ENCODE data around the gene PLPP4.

PLPP4 gene

GRCh38 chr10:120527691-120528090 lies 70.7 kb downstream of the PLPP4 start:
- DNase-seq: no peak

- no peak for DNase-seq
Measured at GRCh38 chr10:120530699-120531098, 73.7 kb downstream of the PLPP4 start.

- DNase-seq: no peak
Measured at GRCh38 chr10:120538091-120538490, 81.1 kb downstream of the PLPP4 start.

GRCh38 chr10:120539076-120539475 lies 82.0 kb downstream of the PLPP4 start:
- DNase-seq: no peak

GRCh38 chr10:120540486-120540885 lies 83.5 kb downstream of the PLPP4 start:
- no peak for DNase-seq

- no peak for DNase-seq
Measured at GRCh38 chr10:120541984-120542383, 85.0 kb downstream of the PLPP4 start.

- DNase-seq: no peak
Measured at GRCh38 chr10:120542591-120542990, 85.6 kb downstream of the PLPP4 start.

GRCh38 chr10:120543291-120543690 lies 86.3 kb downstream of the PLPP4 start:
- DNase-seq: no peak

- no peak for DNase-seq
Measured at GRCh38 chr10:120548210-120548609, 91.2 kb downstream of the PLPP4 start.

- no peak for DNase-seq
Measured at GRCh38 chr10:120552262-120552661, 95.2 kb downstream of the PLPP4 start.

GRCh38 chr10:120553911-120554310 lies 96.9 kb downstream of the PLPP4 start:
- DNase-seq: no peak

- DNase-seq: no peak
Measured at GRCh38 chr10:120555436-120555835, 98.4 kb downstream of the PLPP4 start.

- no peak for DNase-seq
Measured at GRCh38 chr10:120555842-120556532, 99.0 kb downstream of the PLPP4 start.

GRCh38 chr10:120557311-120557710 lies 100.3 kb downstream of the PLPP4 start:
- no peak for DNase-seq

- DNase-seq: no peak
Measured at GRCh38 chr10:120559800-120560199, 102.8 kb downstream of the PLPP4 start.

GRCh38 chr10:120562956-120563355 lies 105.9 kb downstream of the PLPP4 start:
- no peak for DNase-seq

GRCh38 chr10:120570418-120570817 lies 113.4 kb downstream of the PLPP4 start:
- no peak for DNase-seq

GRCh38 chr10:120571266-120571665 lies 114.2 kb downstream of the PLPP4 start:
- DNase-seq: no peak

GRCh38 chr10:120572307-120572706 lies 115.3 kb downstream of the PLPP4 start:
- DNase-seq: no peak

GRCh38 chr10:120573355-120573754 lies 116.3 kb downstream of the PLPP4 start:
- no peak for DNase-seq

GRCh38 chr10:120574981-120575380 lies 118.0 kb downstream of the PLPP4 start:
- no peak for DNase-seq

GRCh38 chr10:120575411-120575810 lies 118.4 kb downstream of the PLPP4 start:
- DNase-seq: no peak

GRCh38 chr10:120578134-120578533 lies 121.1 kb downstream of the PLPP4 start:
- no peak for DNase-seq

GRCh38 chr10:120578890-120579289 lies 121.9 kb downstream of the PLPP4 start:
- DNase-seq: no peak

Data from activated CD4-positive, alpha-beta T cell treated with anti-CD3 and anti-CD28 coated beads, Interleukin-2, amount 50 U/mL, for 4 hours (primary cell).